HepG2 (cell line): Measurements from ENCODE around the gene RASIP1. TPM values are rescaled to one million over a fixed set of nuclear protein-coding genes. Genes with fewer than 3 reads are reported as not detected.

Experiments
- ARHGAP35 ChIP-seq: sonication (generic); formaldehyde crosslinking; IDR thresholded peaks from 2 replicates; pipeline ENCODE4 v1.9.0; 2022; ENCODE audit warnings: mild to moderate bottlenecking, inconsistent platforms, moderate library complexity, missing genetic modification reagents, borderline replicate concordance
- FUBP1 ChIP-seq: sonication (generic); formaldehyde crosslinking; IDR thresholded peaks from 2 replicates; pipeline ENCODE4 v1.5.1; 2020; ENCODE audit warnings: missing genetic modification reagents, mild to moderate bottlenecking, borderline replicate concordance
- HNF4G ChIP-seq, 2 experiments: sonication (generic) in 1 of 2; formaldehyde crosslinking in 1 of 2; IDR thresholded peaks; 2 replicates each; pipeline versions ENCODE4 v1.4.0 to v1.6.1; 2011 to 2020; ENCODE audit warnings: borderline replicate concordance in 2 of 2, low read depth in 2 of 2, mild to moderate bottlenecking in 2 of 2, low read length in 1 of 2, missing genetic modification reagents in 1 of 2, moderate library complexity in 1 of 2
- HNRNPL ChIP-seq: fragments of 200-400 bp; formaldehyde crosslinking; IDR thresholded peaks from 2 replicates; pipeline ENCODE4 v1.6.1; 2017; ENCODE audit warnings: mild to moderate bottlenecking, low read depth, low read length
- LRRFIP1 ChIP-seq: sonication (generic); formaldehyde crosslinking; conservative IDR thresholded peaks from 2 replicates; pipeline ENCODE4 v1.4.0; 2020; ENCODE audit warnings: missing genetic modification reagents
- PAF1 ChIP-seq: IDR thresholded peaks from 2 replicates; pipeline ENCODE4 v1.6.1; 2016; ENCODE audit warnings: missing genetic modification reagents, missing compliant biosample characterization
- RAD51 ChIP-seq: fragments of 450-650 bp; IDR thresholded peaks from 2 replicates; pipeline ENCODE4 v1.6.1; 2016; ENCODE audit warnings: borderline replicate concordance
- USF2 ChIP-seq, 2 experiments: sonication (generic) in 1 of 2; formaldehyde crosslinking in 1 of 2; IDR thresholded peaks; 2 replicates each; pipeline versions ENCODE4 v1.5.1 to v1.6.1; 2011 to 2020; ENCODE audit warnings: borderline replicate concordance in 1 of 2, low read depth in 1 of 2, low read length in 1 of 2, mild to moderate bottlenecking in 1 of 2, missing genetic modification reagents in 1 of 2, moderate library complexity in 1 of 2
- ZBTB10 ChIP-seq: sonication (generic); formaldehyde crosslinking; IDR thresholded peaks from 2 replicates; pipeline ENCODE4 v1.4.0; 2020; ENCODE audit warnings: missing genetic modification reagents, borderline replicate concordance
- ZBTB43 ChIP-seq: sonication (generic); formaldehyde crosslinking; conservative IDR thresholded peaks from 2 replicates; pipeline ENCODE4 v1.4.0; 2020; ENCODE audit warnings: missing genetic modification reagents
- ZMYM3 ChIP-seq: sonication (generic); formaldehyde crosslinking; IDR thresholded peaks from 2 replicates; pipeline ENCODE4 v1.5.1; 2020; ENCODE audit warnings: mild to moderate bottlenecking, missing genetic modification reagents
- ZNF557 ChIP-seq: sonication (generic); formaldehyde crosslinking; IDR thresholded peaks from 2 replicates; pipeline ENCODE4 v1.4.0; 2020; ENCODE audit warnings: missing genetic modification reagents
- ZNF597 ChIP-seq: sonication (generic); formaldehyde crosslinking; IDR thresholded peaks from 2 replicates; pipeline ENCODE4 v1.5.0; 2020; ENCODE audit warnings: missing genetic modification reagents
- ZNF713 ChIP-seq: sonication (generic); formaldehyde crosslinking; IDR thresholded peaks from 2 replicates; pipeline ENCODE4 v1.4.0; 2020; ENCODE audit warnings: mild to moderate bottlenecking, missing genetic modification reagents
- polyA plus RNA-seq, 8 experiments: library from polyadenylated mRNA; depleted of rRNA in 3 of 8; stranded (reverse) in 7 of 8; unstranded in 1 of 8; fragments of >200 nt; fragmentation: Illumina TruSeq in 4 of 8; extraction: Trizol in 4 of 8; gene quantifications; 2 replicates each; pipeline versions ENCODE4 v1.2.1 to v1.2.3, GENCODE V29; 2011 to 2016; ENCODE audit warnings: low read depth in 4 of 8, missing spikeins in 1 of 8, mixed read lengths in 1 of 8; ENCODE audit not compliant: insufficient read depth in 1 of 8
- total RNA-seq, 5 experiments: library from RNA; depleted of rRNA; stranded (reverse); fragments of >200 nt; fragmentation: Illumina TruSeq; extraction: Trizol; gene quantifications; 2 replicates each; pipeline ENCODE4 v1.2.3, GENCODE V29; 2016; ENCODE audit warnings: low read depth in 1 of 5

Gene RASIP1
- total and polyA plus RNA-seq, 2 of the 13 experiments (the other 11 are each of a cell fraction or from before 2014, with no cell fraction given) = 0.44 to 0.58 TPM

GRCh38 chr19:48780631-48781391, 40.4 kb upstream of the RASIP1 start (continued):
- TF ChIP-seq ARHGAP35 (no peak), HNF4G (IDR thresholded peaks at IDR 0.05; ENCODE audit: borderline replicate concordance, low read depth, low read length) (no peak), HNF4G (CRISPR knock-in tag; IDR thresholded peaks at IDR 0.05; ENCODE audit: borderline replicate concordance, low read depth) (no peak), RAD51 (peak; percentile 87; the same call in 1 of the 2 replicates), ZNF597 (CRISPR knock-in tag) (no peak), FUBP1 (CRISPR knock-in tag) (no peak), ZNF713 (CRISPR knock-in tag) (no peak), HNRNPL (no peak), ZNF557 (CRISPR knock-in tag) (no peak), USF2 (IDR thresholded peaks at IDR 0.05; ENCODE audit: low read depth, low read length) (peak; percentile 79), USF2 (CRISPR knock-in tag; IDR thresholded peaks at IDR 0.05; ENCODE audit: borderline replicate concordance) (peak; percentile 83; the same call in 1 of the 2 replicates), PAF1 (no peak), ZBTB10 (CRISPR knock-in tag) (no peak), ZBTB43 (CRISPR knock-in tag) (no peak), LRRFIP1 (CRISPR knock-in tag) (no peak), ZMYM3 (CRISPR knock-in tag) (no peak)
